Suprapubic skin (tissue), 4 donors: ENCODE data around the gene ABTB1. TPM values are rescaled to one million over a fixed set of nuclear protein-coding genes. Genes with fewer than 3 reads are reported as not detected.

Experiments
- DNase-seq, 2 donors: peaks; one replicate each; pipeline ENCODE4 v3.0.0-alpha.2; 2019; ENCODE audit warnings: low spot score in 2 of 2
- H3K27ac ChIP-seq: fragments of 200-600 bp; sonication (generic); one replicate; pipeline ENCODE4 v1.5.1; 2019
- H3K27me3 ChIP-seq: fragments of 200-600 bp; sonication (generic); one replicate; pipeline ENCODE4 v1.5.1; 2019
- H3K36me3 ChIP-seq: fragments of 200-600 bp; sonication (generic); one replicate; pipeline ENCODE4 v1.5.1; 2019
- H3K4me1 ChIP-seq: fragments of 200-600 bp; sonication (generic); one replicate; pipeline ENCODE4 v1.5.1; 2019
- H3K4me3 ChIP-seq: fragments of 200-600 bp; sonication (generic); one replicate; pipeline ENCODE4 v1.5.1; 2019; ENCODE audit warnings: mild to moderate bottlenecking
- H3K9me3 ChIP-seq: fragments of 200-600 bp; sonication (generic); one replicate; pipeline ENCODE4 v1.5.1; 2019
- EP300 ChIP-seq: sonication (generic); formaldehyde crosslinking; IDR thresholded peaks from one replicate; pipeline ENCODE4 v1.6.1; 2017; ENCODE audit warnings: antibody characterized with exemption
- POLR2A ChIP-seq, 2 donors: fragments of 450-650 bp; IDR thresholded peaks; one replicate each; pipeline ENCODE4 v1.6.1; 2017; ENCODE audit warnings: antibody characterized with exemption in 2 of 2, mild to moderate bottlenecking in 2 of 2, moderate library complexity in 2 of 2
- POLR2AphosphoS5 ChIP-seq, 3 donors: sonication (generic); formaldehyde crosslinking; IDR thresholded peaks; one replicate each; pipeline ENCODE4 v1.6.1; 2017; ENCODE audit warnings: antibody characterized with exemption in 3 of 3
- WGBS: methylation state at CpG from one replicate; pipeline ENCODE4 v1.1.5; 2018; 5-methylcytosine and 5-hydroxymethylcytosine counted together
- total RNA-seq, 4 donors: library from RNA; depleted of rRNA; stranded (reverse); fragments of >200 nt; gene quantifications; one replicate each; pipeline ENCODE4 v1.1.0, GENCODE V29; 2016
- TF ChIP-seq, protein P1 (sequence below), 2 donors: fragments of 200-600 bp in 1 of 2; fragments of 450-650 bp in 1 of 2; sonication (generic) in 1 of 2; IDR thresholded peaks; one replicate each; pipeline ENCODE4 v1.5.1; 2016 to 2019; ENCODE audit warnings: antibody characterized with exemption in 2 of 2, mild to moderate bottlenecking in 1 of 2, moderate library complexity in 1 of 2

ABTB1 gene
- total RNA-seq, 4 donors from 2014 or later = 19.9 to 66.1 (median 35.8) TPM

- WGBS = 78% methylated on average over 4 of the region's 4 CpGs
- no peak for TF ChIP-seq POLR2AphosphoS5 (IDR thresholded peaks at IDR 0.05)
- TF ChIP-seq, protein P1, sequence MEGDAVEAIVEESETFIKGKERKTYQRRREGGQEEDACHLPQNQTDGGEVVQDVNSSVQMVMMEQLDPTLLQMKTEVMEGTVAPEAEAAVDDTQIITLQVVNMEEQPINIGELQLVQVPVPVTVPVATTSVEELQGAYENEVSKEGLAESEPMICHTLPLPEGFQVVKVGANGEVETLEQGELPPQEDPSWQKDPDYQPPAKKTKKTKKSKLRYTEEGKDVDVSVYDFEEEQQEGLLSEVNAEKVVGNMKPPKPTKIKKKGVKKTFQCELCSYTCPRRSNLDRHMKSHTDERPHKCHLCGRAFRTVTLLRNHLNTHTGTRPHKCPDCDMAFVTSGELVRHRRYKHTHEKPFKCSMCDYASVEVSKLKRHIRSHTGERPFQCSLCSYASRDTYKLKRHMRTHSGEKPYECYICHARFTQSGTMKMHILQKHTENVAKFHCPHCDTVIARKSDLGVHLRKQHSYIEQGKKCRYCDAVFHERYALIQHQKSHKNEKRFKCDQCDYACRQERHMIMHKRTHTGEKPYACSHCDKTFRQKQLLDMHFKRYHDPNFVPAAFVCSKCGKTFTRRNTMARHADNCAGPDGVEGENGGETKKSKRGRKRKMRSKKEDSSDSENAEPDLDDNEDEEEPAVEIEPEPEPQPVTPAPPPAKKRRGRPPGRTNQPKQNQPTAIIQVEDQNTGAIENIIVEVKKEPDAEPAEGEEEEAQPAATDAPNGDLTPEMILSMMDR (IDR thresholded peaks at IDR 0.05) = no peak
- TF ChIP-seq POLR2A (IDR thresholded peaks at IDR 0.05) = no peak
- no peak for TF ChIP-seq EP300
- no peaks in the 10 kb centered on the region for H3K36me3 ChIP-seq
- no peak overlapping the region for H3K4me3 ChIP-seq
- H3K27ac ChIP-seq = no peak overlapping the region
- H3K4me1 ChIP-seq = peaks cover 22% of the 10 kb centered on the region
- no peaks in the 10 kb centered on the region for H3K9me3 ChIP-seq
- H3K27me3 ChIP-seq = no peaks in the 10 kb centered on the region
- no peak for DNase-seq
Measured at GRCh38 chr3:127729556-127730056, 56.9 kb downstream of the ABTB1 start.

- H3K27me3 ChIP-seq = no peaks in the 10 kb centered on the region
- WGBS = 92% methylated on average over 8 of the region's 8 CpGs
- no peaks in the 10 kb centered on the region for H3K9me3 ChIP-seq
- no peak overlapping the region for H3K27ac ChIP-seq
- H3K36me3 ChIP-seq = no peaks in the 10 kb centered on the region
- H3K4me1 ChIP-seq = peaks cover 28% of the 10 kb centered on the region
- TF ChIP-seq POLR2AphosphoS5 (IDR thresholded peaks at IDR 0.05) (no peak), EP300 (no peak), POLR2A (IDR thresholded peaks at IDR 0.05) (no peak)
- TF ChIP-seq, protein P1 (IDR thresholded peaks at IDR 0.05) = no peak
- H3K4me3 ChIP-seq = no peak overlapping the region
- no peak for DNase-seq
Measured at GRCh38 chr3:127730171-127730570, 57.4 kb downstream of the ABTB1 start.

Other genes with a start within 250 kb of the ABTB1 start
- 10 to 100 TPM; 43.7 to 82.3 (median 64.3) TPM for gene TPRA1, start 82.2 kb upstream of the ABTB1 start, total RNA-seq
- gene MCM2, start 74.5 kb upstream of the ABTB1 start, total RNA-seq = 10 to 100 TPM in 2 of 4 donors, 1 to 10 TPM in 2; 9.1 to 14.8 (median 11.6) TPM
- 10 to 100 TPM in 3 of 4 donors, 1 to 10 TPM in 1; 8.0 to 15.4 (median 11.2) TPM for gene PODXL2, start 43.8 kb upstream of the ABTB1 start, total RNA-seq
- 10 to 100 TPM; 37.9 to 54.3 (median 45.2) TPM for gene MGLL, start 149.6 kb downstream of the ABTB1 start, total RNA-seq
- gene KBTBD12, start 242.3 kb downstream of the ABTB1 start, total RNA-seq = under 1 TPM in 1 of 4 donors, not detected in 3; 0.72 TPM